ENCODE results near the gene CPED1. TPM values are rescaled to one million over a fixed set of nuclear protein-coding genes. Genes with fewer than 3 reads are reported as not detected.
"Not testable (repeated sequence)": the region's sequence is repeated elsewhere in the genome, so short reads cannot be mapped to it uniquely, and the experiment has no call there.

Gene CPED1
- total RNA-seq, 1 experiment from 2014 or later, result 15.8 TPM

GRCh38 chr7:121085922-121086321 lies 97.4 kb downstream of the CPED1 start:
- no peak for DNase-seq (ENCODE audit: low read depth)

- DNase-seq (ENCODE audit: low read depth), result no peak
These were observed 100.4 kb downstream of the CPED1 start for GRCh38 chr7:121088870-121089269.

GRCh38 chr7:121094829-121095228 lies 106.3 kb downstream of the CPED1 start:
- DNase-seq (ENCODE audit: low read depth), result no peak

- no peak for DNase-seq (ENCODE audit: low read depth)
These were observed 109.1 kb downstream of the CPED1 start for GRCh38 chr7:121097577-121097976.

- peak; percentile 26 for DNase-seq (ENCODE audit: low read depth)
These were observed 111.1 kb downstream of the CPED1 start for GRCh38 chr7:121099572-121099971.

- DNase-seq (ENCODE audit: low read depth), result no peak
These were observed 112.6 kb downstream of the CPED1 start for GRCh38 chr7:121101083-121101482.

GRCh38 chr7:121101621-121102020 lies 113.1 kb downstream of the CPED1 start:
- no peak for DNase-seq (ENCODE audit: low read depth)

- no peak for DNase-seq (ENCODE audit: low read depth)
These were observed 114.1 kb downstream of the CPED1 start for GRCh38 chr7:121102619-121103018.

- no peak for DNase-seq (ENCODE audit: low read depth)
These were observed 114.6 kb downstream of the CPED1 start for GRCh38 chr7:121103086-121103485.

- no peak for DNase-seq (ENCODE audit: low read depth)
These were observed 115.1 kb downstream of the CPED1 start for GRCh38 chr7:121103579-121103978.

- no peak for DNase-seq (ENCODE audit: low read depth)
These were observed 116.8 kb downstream of the CPED1 start for GRCh38 chr7:121105262-121105661.

- DNase-seq (ENCODE audit: low read depth), result peak; percentile 71
These were observed 119.5 kb downstream of the CPED1 start for GRCh38 chr7:121107923-121108498.

GRCh38 chr7:121109145-121109544 lies 120.6 kb downstream of the CPED1 start:
- DNase-seq (ENCODE audit: low read depth), result no peak

GRCh38 chr7:121113288-121113687 lies 124.8 kb downstream of the CPED1 start:
- DNase-seq (ENCODE audit: low read depth), result peak; percentile 65

GRCh38 chr7:121116396-121116795 lies 127.9 kb downstream of the CPED1 start:
- DNase-seq (ENCODE audit: low read depth), result no peak

- DNase-seq (ENCODE audit: low read depth), result no peak
These were observed 130.5 kb downstream of the CPED1 start for GRCh38 chr7:121119047-121119446.

GRCh38 chr7:121123032-121123431 lies 134.5 kb downstream of the CPED1 start:
- DNase-seq (ENCODE audit: low read depth), result no peak

- not testable (repeated sequence) for DNase-seq (ENCODE audit: low read depth)
These were observed 136.9 kb downstream of the CPED1 start for GRCh38 chr7:121125454-121125853.

- DNase-seq (ENCODE audit: low read depth), result no peak
These were observed 137.7 kb downstream of the CPED1 start for GRCh38 chr7:121126201-121126600.

- peak; percentile 51 for DNase-seq (ENCODE audit: low read depth)
These were observed 138.5 kb downstream of the CPED1 start for GRCh38 chr7:121126801-121127534.

- DNase-seq (ENCODE audit: low read depth), result no peak
These were observed 144.4 kb downstream of the CPED1 start for GRCh38 chr7:121132940-121133339.

- no peak for DNase-seq (ENCODE audit: low read depth)
These were observed 144.9 kb downstream of the CPED1 start for GRCh38 chr7:121133444-121133843.

- DNase-seq (ENCODE audit: low read depth), result no peak
These were observed 149.1 kb downstream of the CPED1 start for GRCh38 chr7:121137580-121137979.

Data from M059J (cell line).